HG03066 (cell line): Measurements from ENCODE around the gene SIGLEC8.
"Not testable (repeated sequence)": the region's sequence is repeated elsewhere in the genome, so short reads cannot be mapped to it uniquely, and the experiment has no call there.

Source experiments
- ATAC-seq: cut with Tn5 transposase; IDR thresholded peaks from one replicate; pipeline ENCODE4 v1.9.1; 2021; ENCODE audit warnings: low read depth; ENCODE audit not compliant: unreplicated experiment

SIGLEC8 gene

GRCh38 chr19:51458051-51458645, at the start of gene SIGLEC8:
TSS of gene SIGLEC8 (minus strand) at chr19:51458454. CDS start at chr19:51458387, 67 bp downstream.
- ATAC-seq = no peak

GRCh38 chr19:51507640-51508058, 49.4 kb upstream of the SIGLEC8 start:
- no peak for ATAC-seq

GRCh38 chr19:51507192-51507591, 48.9 kb upstream of the SIGLEC8 start:
- ATAC-seq = no peak

GRCh38 chr19:51505904-51506303, 47.6 kb upstream of the SIGLEC8 start:
- no peak for ATAC-seq

- no peak for ATAC-seq
These were observed 45.6 kb upstream of the SIGLEC8 start for GRCh38 chr19:51503896-51504295.

- no peak for ATAC-seq
These were observed 45.1 kb upstream of the SIGLEC8 start for GRCh38 chr19:51503286-51503817.

GRCh38 chr19:51501594-51502263, 43.5 kb upstream of the SIGLEC8 start, which contains the start of gene SIGLEC12:
TSS of gene SIGLEC12 (minus strand) at chr19:51501800. CDS start at chr19:51501733, 67 bp downstream.
- ATAC-seq = no peak

- ATAC-seq = not testable (repeated sequence)
These were observed 42.7 kb upstream of the SIGLEC8 start for GRCh38 chr19:51500931-51501330.

GRCh38 chr19:51497666-51498065, 39.4 kb upstream of the SIGLEC8 start:
- ATAC-seq = no peak

GRCh38 chr19:51493776-51494175, 35.5 kb upstream of the SIGLEC8 start:
- no peak for ATAC-seq

- no peak for ATAC-seq
These were observed 33.3 kb upstream of the SIGLEC8 start for GRCh38 chr19:51491586-51491985.

GRCh38 chr19:51490676-51491075, 32.4 kb upstream of the SIGLEC8 start:
- no peak for ATAC-seq

GRCh38 chr19:51489113-51489512, 30.9 kb upstream of the SIGLEC8 start:
- no peak for ATAC-seq

- no peak for ATAC-seq
These were observed 30.2 kb upstream of the SIGLEC8 start for GRCh38 chr19:51488491-51488890.

GRCh38 chr19:51485960-51486660, 27.9 kb upstream of the SIGLEC8 start:
- ATAC-seq = no peak

- no peak for ATAC-seq
These were observed 22.3 kb upstream of the SIGLEC8 start for GRCh38 chr19:51480590-51480989.

GRCh38 chr19:51479531-51480331, 21.5 kb upstream of the SIGLEC8 start:
- no peak for ATAC-seq

GRCh38 chr19:51478381-51479234, 20.4 kb upstream of the SIGLEC8 start, which contains the start of gene CEACAM18:
TSS of gene CEACAM18 (plus strand) at chr19:51478539.
- ATAC-seq = no peak

GRCh38 chr19:51477344-51477743, 19.1 kb upstream of the SIGLEC8 start:
- ATAC-seq = no peak

- ATAC-seq = no peak
These were observed 17.9 kb upstream of the SIGLEC8 start for GRCh38 chr19:51476164-51476563.
